Measurements from ENCODE around the gene CGB8. TPM values are rescaled to one million over a fixed set of nuclear protein-coding genes. Genes with fewer than 3 reads are reported as not detected.

Gene CGB8
- total and polyA plus RNA-seq, 10 of the 15 experiments (the other 5 are each of a cell fraction or from before 2014, with no cell fraction given), result not detected

GRCh38 chr19:49010453-49010852 lies 38.5 kb downstream of the CGB8 start:
- POLR2A ChIA-PET, result no interaction called here
- ATAC-seq, result no peak

More at GRCh38 chr19:49010453-49010852, 38.5 kb downstream of the CGB8 start:
- intact Hi-C loops (cut with micrococcal nuclease; ENCODE audit: unreplicated experiment) (no loop called here), in situ Hi-C loops (cut with MboI) (no loop called here)
- TF ChIP-seq, protein P1, sequence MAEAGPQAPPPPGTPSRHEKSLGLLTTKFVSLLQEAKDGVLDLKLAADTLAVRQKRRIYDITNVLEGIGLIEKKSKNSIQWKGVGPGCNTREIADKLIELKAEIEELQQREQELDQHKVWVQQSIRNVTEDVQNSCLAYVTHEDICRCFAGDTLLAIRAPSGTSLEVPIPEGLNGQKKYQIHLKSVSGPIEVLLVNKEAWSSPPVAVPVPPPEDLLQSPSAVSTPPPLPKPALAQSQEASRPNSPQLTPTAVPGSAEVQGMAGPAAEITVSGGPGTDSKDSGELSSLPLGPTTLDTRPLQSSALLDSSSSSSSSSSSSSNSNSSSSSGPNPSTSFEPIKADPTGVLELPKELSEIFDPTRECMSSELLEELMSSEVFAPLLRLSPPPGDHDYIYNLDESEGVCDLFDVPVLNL (IDR thresholded peaks at IDR 0.05; ENCODE audit: low read depth, low read length), result no peak
- TF ChIP-seq EP300 (IDR thresholded peaks at IDR 0.05; ENCODE audit: borderline replicate concordance in 1 of 2, control insufficient read depth in 1 of 2, low read depth in 2 of 2, low read length in 2 of 2) (no peak), STAT3 (IDR thresholded peaks at IDR 0.05; ENCODE audit: low read depth, low read length) (no peak), ZZZ3 (IDR thresholded peaks at IDR 0.05; ENCODE audit: control insufficient read depth, insufficient read length, low read depth) (no peak), PRDM15 (CRISPR knock-in tag; IDR thresholded peaks at IDR 0.05) (no peak), SIN3A (IDR thresholded peaks at IDR 0.05; ENCODE audit: low read depth, low read length) (no peak), IKZF2 (IDR thresholded peaks at IDR 0.05) (no peak), IKZF1 (conservative IDR thresholded peaks at IDR 0.05) (no peak), CBX5 (IDR thresholded peaks at IDR 0.05; ENCODE audit: low read depth) (no peak), CHD1 (IDR thresholded peaks at IDR 0.05; ENCODE audit: low read depth, low read length) (no peak), MAX (IDR thresholded peaks at IDR 0.05; ENCODE audit: low read depth, low read length) (no peak), ATF7 (IDR thresholded peaks at IDR 0.05; ENCODE audit: low read depth) (no peak), TAF1 (IDR thresholded peaks at IDR 0.05; ENCODE audit: borderline replicate concordance, low read depth, low read length) (no peak)
- TF ChIP-seq, protein P2, sequence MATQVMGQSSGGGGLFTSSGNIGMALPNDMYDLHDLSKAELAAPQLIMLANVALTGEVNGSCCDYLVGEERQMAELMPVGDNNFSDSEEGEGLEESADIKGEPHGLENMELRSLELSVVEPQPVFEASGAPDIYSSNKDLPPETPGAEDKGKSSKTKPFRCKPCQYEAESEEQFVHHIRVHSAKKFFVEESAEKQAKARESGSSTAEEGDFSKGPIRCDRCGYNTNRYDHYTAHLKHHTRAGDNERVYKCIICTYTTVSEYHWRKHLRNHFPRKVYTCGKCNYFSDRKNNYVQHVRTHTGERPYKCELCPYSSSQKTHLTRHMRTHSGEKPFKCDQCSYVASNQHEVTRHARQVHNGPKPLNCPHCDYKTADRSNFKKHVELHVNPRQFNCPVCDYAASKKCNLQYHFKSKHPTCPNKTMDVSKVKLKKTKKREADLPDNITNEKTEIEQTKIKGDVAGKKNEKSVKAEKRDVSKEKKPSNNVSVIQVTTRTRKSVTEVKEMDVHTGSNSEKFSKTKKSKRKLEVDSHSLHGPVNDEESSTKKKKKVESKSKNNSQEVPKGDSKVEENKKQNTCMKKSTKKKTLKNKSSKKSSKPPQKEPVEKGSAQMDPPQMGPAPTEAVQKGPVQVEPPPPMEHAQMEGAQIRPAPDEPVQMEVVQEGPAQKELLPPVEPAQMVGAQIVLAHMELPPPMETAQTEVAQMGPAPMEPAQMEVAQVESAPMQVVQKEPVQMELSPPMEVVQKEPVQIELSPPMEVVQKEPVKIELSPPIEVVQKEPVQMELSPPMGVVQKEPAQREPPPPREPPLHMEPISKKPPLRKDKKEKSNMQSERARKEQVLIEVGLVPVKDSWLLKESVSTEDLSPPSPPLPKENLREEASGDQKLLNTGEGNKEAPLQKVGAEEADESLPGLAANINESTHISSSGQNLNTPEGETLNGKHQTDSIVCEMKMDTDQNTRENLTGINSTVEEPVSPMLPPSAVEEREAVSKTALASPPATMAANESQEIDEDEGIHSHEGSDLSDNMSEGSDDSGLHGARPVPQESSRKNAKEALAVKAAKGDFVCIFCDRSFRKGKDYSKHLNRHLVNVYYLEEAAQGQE (IDR thresholded peaks at IDR 0.05; ENCODE audit: low read depth, low read length), result no peak
- Histone ChIP-seq H3K4me3 (no peak overlapping the region), H4K20me1 (ENCODE audit: control insufficient read depth, insufficient read depth) (no peaks in the 10 kb centered on the region), H3K36me3 (ENCODE audit: control insufficient read depth in 2 of 2, insufficient read depth in 2 of 2, low read length in 1 of 2) (peaks cover 14 to 25% of the 10 kb centered on the region in 2 experiments), H3K79me2 (ENCODE audit: control insufficient read depth, insufficient read depth, low read length) (no peaks in the 10 kb centered on the region), H3K27me3 (replicated peaks in 1 of 2; ENCODE audit: control insufficient read depth in 2 of 2, insufficient read depth in 2 of 2, low read length in 1 of 2) (no peaks in the 10 kb centered on the region), H2AFZ (ENCODE audit: control insufficient read depth, low read depth, low read length) (no peak overlapping the region), H3K27ac (ENCODE audit: control insufficient read depth, insufficient read depth) (no peak overlapping the region), H3K4me2 (ENCODE audit: control insufficient read depth, insufficient read depth) (no peak overlapping the region), H3K9me3 (replicated peaks; ENCODE audit: control insufficient read depth, insufficient read depth, low read length) (no peaks in the 10 kb centered on the region), H3K4me1 (ENCODE audit: control insufficient read depth, insufficient read depth, low read length) (no peaks in the 10 kb centered on the region), H3K9ac (ENCODE audit: control insufficient read depth, insufficient read depth, low read length) (no peak overlapping the region)
- ChIA-PET SMC1A (ENCODE audit: uncharacterized antibody, unreplicated experiment) (no interaction called here), RAD21 (ENCODE audit: unreplicated experiment) (no interaction called here), CTCF (no interaction called here)
- 87% methylated on average over 18 of the region's 18 CpGs for WGBS (ENCODE audit: insufficient coverage, insufficient replicate concordance, low lambda C conversion rate, missing lambda C conversion rate)
- BruUV-seq (replicated peaks), result no TSS peak
- no peak for FAIRE-seq
- DNase-seq (ENCODE audit: low read depth, low spot score), result no peak

Measured in GM12878 (cell line).